ENCODE measurements around the gene CEACAM19. TPM values are rescaled to one million over a fixed set of nuclear protein-coding genes. Genes with fewer than 3 reads are reported as not detected.

The CEACAM19 gene
- total RNA-seq, 3 donors from 2014 or later: 5.8 to 8.0 (median 6.9) TPM

- intact Hi-C loops (cut with DNase I, micrococcal nuclease): no loop called here
- Histone ChIP-seq H3K4me1 (ENCODE audit: low read depth) (peaks cover 30% of the 10 kb centered on the region), H3K36me3 (ENCODE audit: low read depth) (no peaks in the 10 kb centered on the region), H3K9me3 (no peaks in the 10 kb centered on the region), H3K4me3 (no peak overlapping the region)
- TF ChIP-seq, protein P1, sequence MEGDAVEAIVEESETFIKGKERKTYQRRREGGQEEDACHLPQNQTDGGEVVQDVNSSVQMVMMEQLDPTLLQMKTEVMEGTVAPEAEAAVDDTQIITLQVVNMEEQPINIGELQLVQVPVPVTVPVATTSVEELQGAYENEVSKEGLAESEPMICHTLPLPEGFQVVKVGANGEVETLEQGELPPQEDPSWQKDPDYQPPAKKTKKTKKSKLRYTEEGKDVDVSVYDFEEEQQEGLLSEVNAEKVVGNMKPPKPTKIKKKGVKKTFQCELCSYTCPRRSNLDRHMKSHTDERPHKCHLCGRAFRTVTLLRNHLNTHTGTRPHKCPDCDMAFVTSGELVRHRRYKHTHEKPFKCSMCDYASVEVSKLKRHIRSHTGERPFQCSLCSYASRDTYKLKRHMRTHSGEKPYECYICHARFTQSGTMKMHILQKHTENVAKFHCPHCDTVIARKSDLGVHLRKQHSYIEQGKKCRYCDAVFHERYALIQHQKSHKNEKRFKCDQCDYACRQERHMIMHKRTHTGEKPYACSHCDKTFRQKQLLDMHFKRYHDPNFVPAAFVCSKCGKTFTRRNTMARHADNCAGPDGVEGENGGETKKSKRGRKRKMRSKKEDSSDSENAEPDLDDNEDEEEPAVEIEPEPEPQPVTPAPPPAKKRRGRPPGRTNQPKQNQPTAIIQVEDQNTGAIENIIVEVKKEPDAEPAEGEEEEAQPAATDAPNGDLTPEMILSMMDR (IDR thresholded peaks at IDR 0.05): no peak
- ATAC-seq (peak; percentile 89), DNase-seq (peak; percentile 89 to 94 (median 94))
Measured at GRCh38 chr19:44725251-44725650, 54.0 kb downstream of the CEACAM19 start.

- TF ChIP-seq, protein P1 (IDR thresholded peaks at IDR 0.05): no peak
- Histone ChIP-seq H3K4me1 (ENCODE audit: low read depth) (peaks cover 32% of the 10 kb centered on the region), H3K4me3 (no peak overlapping the region), H3K9me3 (no peaks in the 10 kb centered on the region), H3K36me3 (ENCODE audit: low read depth) (no peaks in the 10 kb centered on the region)
- intact Hi-C loops (cut with DNase I, micrococcal nuclease): no loop called here
- ATAC-seq (peak; percentile 61), DNase-seq (peak; percentile 73 to 81 (median 77))
Measured at GRCh38 chr19:44725684-44726083, 54.4 kb downstream of the CEACAM19 start.

GRCh38 chr19:44726465-44726864 lies 55.2 kb downstream of the CEACAM19 start:
- no peak overlapping the region for H3K4me3 ChIP-seq
- no peaks in the 10 kb centered on the region for H3K9me3 ChIP-seq
- DNase-seq (no peak), ATAC-seq (no peak)
- intact Hi-C loops (cut with DNase I, micrococcal nuclease): no loop called here
- peaks cover 36% of the 10 kb centered on the region for H3K4me1 ChIP-seq (ENCODE audit: low read depth)
- H3K36me3 ChIP-seq (ENCODE audit: low read depth): no peaks in the 10 kb centered on the region
- TF ChIP-seq, protein P1 (IDR thresholded peaks at IDR 0.05): no peak

DNA sequence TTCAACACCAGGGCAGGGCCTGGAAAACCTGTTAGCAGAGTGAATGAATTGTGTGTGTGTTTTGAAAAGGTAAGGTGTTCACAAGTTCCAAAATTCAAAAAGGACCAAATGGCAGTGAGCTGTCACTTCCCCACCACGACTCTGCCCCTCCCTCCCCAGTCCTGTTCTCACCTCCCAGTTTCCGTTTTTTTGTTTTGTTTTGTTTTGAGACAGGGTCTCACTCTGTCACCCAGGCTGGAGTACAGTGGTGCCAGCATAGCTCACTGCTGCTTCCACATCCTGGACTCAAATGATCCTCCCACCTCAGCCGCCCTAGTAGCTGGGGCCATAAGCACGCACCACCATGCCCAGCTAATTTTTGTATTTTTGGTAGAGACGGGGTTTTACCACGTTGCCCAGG lies 56.9 kb downstream of the CEACAM19 start:
- TF ChIP-seq, protein P1 (IDR thresholded peaks at IDR 0.05): no peak
- intact Hi-C loops (cut with DNase I, micrococcal nuclease): no loop called here
- ATAC-seq (no peak), DNase-seq (no peak)
- Histone ChIP-seq H3K4me3 (no peak overlapping the region), H3K36me3 (ENCODE audit: low read depth) (no peaks in the 10 kb centered on the region), H3K4me1 (ENCODE audit: low read depth) (peaks cover 33% of the 10 kb centered on the region), H3K9me3 (no peaks in the 10 kb centered on the region)

GRCh38 chr19:44729516-44730033 lies 58.3 kb downstream of the CEACAM19 start:
- Histone ChIP-seq H3K4me3 (no peak overlapping the region), H3K36me3 (ENCODE audit: low read depth) (no peaks in the 10 kb centered on the region), H3K4me1 (ENCODE audit: low read depth) (peaks cover 21% of the 10 kb centered on the region), H3K9me3 (no peaks in the 10 kb centered on the region)
- no peak for ATAC-seq
- intact Hi-C loops (cut with DNase I, micrococcal nuclease): no loop called here
- TF ChIP-seq, protein P1 (IDR thresholded peaks at IDR 0.05): no peak
- DNase-seq: no peak

DNA sequence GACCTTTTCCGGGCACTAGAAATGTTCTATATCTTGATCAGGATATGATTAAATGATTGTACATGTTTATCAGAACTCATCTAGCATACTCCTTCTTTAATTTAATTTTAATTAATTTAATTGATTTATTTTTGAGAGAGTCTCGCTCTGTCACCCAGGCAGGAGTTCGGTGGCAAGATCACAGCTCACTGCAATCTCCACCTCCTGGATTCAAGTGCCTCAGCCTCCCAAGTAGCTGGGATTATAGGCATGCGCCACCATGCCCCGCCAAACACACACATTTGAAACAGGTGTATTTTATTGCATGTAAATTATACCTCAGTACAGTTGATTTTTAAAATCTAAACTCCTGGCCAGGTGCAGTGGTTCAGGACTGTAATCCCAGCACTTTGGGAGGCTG lies 59.8 kb downstream of the CEACAM19 start:
- no peaks in the 10 kb centered on the region for H3K36me3 ChIP-seq (ENCODE audit: low read depth)
- H3K4me3 ChIP-seq: no peak overlapping the region
- intact Hi-C loops (cut with DNase I, micrococcal nuclease): no loop called here
- peaks cover 8% of the 10 kb centered on the region for H3K4me1 ChIP-seq (ENCODE audit: low read depth)
- peak in 2 of 3 donors; percentile 60 to 66 for DNase-seq
- peak; percentile 75 for ATAC-seq
- no peaks in the 10 kb centered on the region for H3K9me3 ChIP-seq
- TF ChIP-seq, protein P1 (IDR thresholded peaks at IDR 0.05): no peak
